Keratinocyte (primary cell): ENCODE measurements around the gene FOXJ1.

Source experiments
- CTCF ChIP-seq, 3 experiments: IDR thresholded peaks in 1 of 3; conservative IDR thresholded peaks in 1 of 3; optimal IDR thresholded peaks in 1 of 3; 2 replicates in 2 of 3; 3 replicates in 1 of 3; pipeline versions ENCODE3 to v1.5.1; 2011; ENCODE audit warnings: low read length in 3 of 3, mild to moderate bottlenecking in 3 of 3, moderate library complexity in 2 of 3, control low read depth in 1 of 3, inconsistent platforms in 1 of 3; ENCODE audit not compliant: insufficient read depth in 2 of 3; ENCODE audit errors: extremely low read depth in 1 of 3
- EZH2 ChIP-seq: IDR thresholded peaks from one replicate; pipeline ENCODE4 v1.6.1; 2012; ENCODE audit warnings: inconsistent platforms, mild to moderate bottlenecking, low read length, moderate library complexity

DNA sequence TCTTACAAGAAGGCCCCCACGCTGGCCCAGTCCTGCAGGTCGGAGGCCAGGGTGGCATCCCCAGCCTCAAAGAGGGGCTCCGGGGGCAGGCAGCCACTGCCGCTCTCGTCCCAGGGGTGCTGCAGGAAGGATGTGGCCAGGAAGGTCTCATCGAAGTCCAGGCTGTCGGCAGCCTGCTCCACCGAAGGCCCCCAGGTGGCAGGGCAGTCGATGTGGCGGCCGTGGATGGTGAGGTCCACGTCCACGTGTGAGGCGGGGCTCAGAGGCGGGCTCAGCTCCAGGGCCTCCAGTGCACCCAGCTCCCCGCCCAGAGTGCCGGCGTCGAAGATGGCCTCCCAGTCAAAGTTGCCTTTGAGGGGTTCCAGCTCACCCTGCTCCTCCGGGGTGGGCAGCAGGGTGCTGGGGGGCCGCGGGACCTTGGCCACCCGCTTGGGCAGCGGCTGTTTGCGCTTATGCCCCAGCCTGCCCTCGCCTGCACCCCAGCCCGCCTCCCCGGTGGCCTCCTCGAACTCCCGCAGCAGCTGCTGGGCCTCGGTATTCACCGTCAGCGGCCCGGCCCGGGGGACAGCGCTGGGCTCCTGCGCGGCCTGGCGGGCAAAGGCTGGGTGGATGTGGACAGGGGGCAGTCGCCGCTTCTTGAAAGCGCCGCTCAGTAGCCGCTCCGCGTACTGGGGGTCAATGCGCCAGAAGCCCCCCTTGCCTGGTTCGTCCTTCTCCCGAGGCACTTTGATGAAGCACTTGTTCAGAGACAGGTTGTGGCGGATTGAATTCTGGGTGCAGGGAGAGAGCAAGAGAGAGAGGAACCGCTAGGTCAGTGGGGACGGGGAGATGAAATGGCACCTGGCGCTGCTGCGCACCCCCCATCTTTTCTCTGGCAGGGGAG, 3.5 kb downstream of the FOXJ1 start:
- TF ChIP-seq CTCF (optimal IDR thresholded peaks at IDR 0.05 in 1 of 3, IDR thresholded peaks at IDR 0.05 in 1 of 3, conservative IDR thresholded peaks at IDR 0.05 in 1 of 3; ENCODE audit: extremely low read depth in 1 of 3, insufficient read depth in 2 of 3, low read length in 3 of 3) (no peak), EZH2 (no peak)
